Left lung (tissue), 10 donors: ENCODE data around the gene PET100. TPM values are rescaled to one million over a fixed set of nuclear protein-coding genes. Genes with fewer than 3 reads are reported as not detected.
"Not testable (repeated sequence)": the region's sequence is repeated elsewhere in the genome, so short reads cannot be mapped to it uniquely, and the experiment has no call there.

Experiments
- ATAC-seq: fragments of 200-7000 bp; cut with Tn5 transposase; one replicate; pipeline ENCODE4 v1.9.1; 2020; ENCODE audit warnings: moderate library complexity
- DNase-seq, 4 donors: peaks; one replicate each; pipeline ENCODE4 v3.0.0-alpha.2; 2013 to 2020
- H3K27ac ChIP-seq, 2 donors: fragments of 200-600 bp; sonication (generic) in 1 of 2; one replicate each; pipeline versions ENCODE4 v1.5.0 to v1.8.0; 2020 to 2021
- H3K27me3 ChIP-seq, 2 donors: fragments of 200-600 bp; sonication (generic) in 1 of 2; one replicate each; pipeline versions ENCODE4 v1.5.0 to v1.8.0; 2020 to 2021
- H3K36me3 ChIP-seq, 2 donors: fragments of 200-600 bp; sonication (generic) in 1 of 2; one replicate each; pipeline versions ENCODE4 v1.5.0 to v1.8.0; 2020 to 2021
- H3K4me1 ChIP-seq, 2 donors: fragments of 200-600 bp; one replicate each; pipeline ENCODE4 v1.8.0; 2021
- H3K4me3 ChIP-seq, 2 donors: fragments of 200-600 bp; sonication (generic) in 1 of 2; one replicate each; pipeline versions ENCODE4 v1.5.0 to v1.8.0; 2020 to 2021; ENCODE audit warnings: mild to moderate bottlenecking in 1 of 2
- H3K9me3 ChIP-seq, 2 donors: fragments of 200-600 bp; sonication (generic) in 1 of 2; one replicate each; pipeline versions ENCODE4 v1.5.0 to v1.8.0; 2020 to 2021
- CTCF ChIP-seq, 2 donors: fragments of 200-600 bp; sonication (generic) in 1 of 2; IDR thresholded peaks; one replicate each; pipeline versions ENCODE4 v1.5.0 to v1.8.0; 2021; ENCODE audit warnings: antibody characterized with exemption in 2 of 2
- intact Hi-C, 2 donors: fragments of 100-400 bp; cut with DNase I; formaldehyde crosslinking; loops; one replicate each; pipeline versions ENCODE4 v1.11.2 to v1.14.2; 2022
- polyA plus RNA-seq, 6 donors: library from polyadenylated mRNA; unstranded; fragments of 120-200 nt; gene quantifications; one replicate each; pipeline ENCODE4 v1.2.1, GENCODE V29; 2013; ENCODE audit not compliant: insufficient read length in 6 of 6
- total RNA-seq, 2 donors: library from RNA; stranded (reverse); fragmentation: NEBNext Ultra II Directional; extraction: Animal tissue kit (Norgen Biotek cat#: 25700); gene quantifications; one replicate each; pipeline ENCODE4 v1.2.1, GENCODE V29; 2021
- donor health status: DM: no; HTN: yes; CAD: no.
- donor health status: DM: no; HTN: no; CAD: no.

Gene PET100
- total and polyA plus RNA-seq, 8 donors, result 82.8 to 111 (median 97.7) TPM

GRCh38 chr19:7641290-7642276, 12.0 kb downstream of the PET100 start:
- Histone ChIP-seq H3K27ac (no peak overlapping the region), H3K4me1 (peaks cover 0 to 45% of the 10 kb centered on the region in 2 donors), H3K36me3 (peaks cover 0 to 45% of the 10 kb centered on the region in 2 donors), H3K27me3 (peaks cover 0 to 21% of the 10 kb centered on the region in 2 donors), H3K4me3 (no peak overlapping the region), H3K9me3 (no peaks in the 10 kb centered on the region)
- intact Hi-C loops, result no loop called here
- no peak for TF ChIP-seq CTCF (IDR thresholded peaks at IDR 0.05)
- ATAC-seq (no peak), DNase-seq (peak in 1 of 4 donors; percentile 73)

GRCh38 chr19:7642295-7643030, 12.9 kb downstream of the PET100 start:
- TF ChIP-seq CTCF (IDR thresholded peaks at IDR 0.05), result no peak
- intact Hi-C loops, result no loop called here
- H3K36me3 ChIP-seq, result peaks cover 0 to 53% of the 10 kb centered on the region in 2 donors
- H3K4me1 ChIP-seq, result peaks cover 0 to 54% of the 10 kb centered on the region in 2 donors
- ATAC-seq, result no peak
- no peak overlapping the region for H3K4me3 ChIP-seq
- DNase-seq, result peak in 1 of 4 donors; percentile 72
- H3K9me3 ChIP-seq, result no peaks in the 10 kb centered on the region
- peaks cover 0 to 12% of the 10 kb centered on the region in 2 donors for H3K27me3 ChIP-seq
- no peak overlapping the region for H3K27ac ChIP-seq

- H3K36me3 ChIP-seq, result peaks cover 0 to 59% of the 10 kb centered on the region in 2 donors
- H3K9me3 ChIP-seq, result no peaks in the 10 kb centered on the region
- H3K27me3 ChIP-seq, result peaks cover 0 to 6% of the 10 kb centered on the region in 2 donors
- intact Hi-C loops, result no loop called here
- no peak overlapping the region for H3K4me3 ChIP-seq
- H3K4me1 ChIP-seq, result peaks cover 0 to 51% of the 10 kb centered on the region in 2 donors
- ATAC-seq, result no peak
- DNase-seq, result no peak
- H3K27ac ChIP-seq, result no peak overlapping the region
- TF ChIP-seq CTCF (IDR thresholded peaks at IDR 0.05), result no peak
Measured at GRCh38 chr19:7643031-7643415, 13.4 kb downstream of the PET100 start.

GRCh38 chr19:7643629-7644549, 14.3 kb downstream of the PET100 start:
- peak overlapping the region in 1 of 2 donors; percentile 83 for H3K27ac ChIP-seq
- H3K4me3 ChIP-seq, H3K27me3 ChIP-seq, intact Hi-C loops, H3K9me3 ChIP-seq: not testable (repeated sequence)
- ATAC-seq, result peak; percentile 22
- DNase-seq, result peak in 1 of 4 donors; percentile 77
- H3K36me3 ChIP-seq, result peaks cover 0 to 64% of the 10 kb centered on the region in 2 donors
- H3K4me1 ChIP-seq, result peaks cover 0 to 42% of the 10 kb centered on the region in 2 donors

GRCh38 chr19:7644550-7644877, 14.9 kb downstream of the PET100 start:
- Histone ChIP-seq H3K9me3 (no peaks in the 10 kb centered on the region), H3K4me3 (no peak overlapping the region), H3K36me3 (peaks cover 0 to 64% of the 10 kb centered on the region in 2 donors), H3K27me3 (peaks cover 0 to 6% of the 10 kb centered on the region in 2 donors), H3K27ac (peak overlapping the region in 1 of 2 donors; percentile 83), H3K4me1 (peaks cover 0 to 36% of the 10 kb centered on the region in 2 donors)
- ATAC-seq (no peak), DNase-seq (peak in 1 of 4 donors; percentile 63)
- intact Hi-C loops, result no loop called here
- TF ChIP-seq CTCF (IDR thresholded peaks at IDR 0.05), result no peak
